ENCODE measurements around the gene ZDHHC7.

ZDHHC7 gene

DNA sequence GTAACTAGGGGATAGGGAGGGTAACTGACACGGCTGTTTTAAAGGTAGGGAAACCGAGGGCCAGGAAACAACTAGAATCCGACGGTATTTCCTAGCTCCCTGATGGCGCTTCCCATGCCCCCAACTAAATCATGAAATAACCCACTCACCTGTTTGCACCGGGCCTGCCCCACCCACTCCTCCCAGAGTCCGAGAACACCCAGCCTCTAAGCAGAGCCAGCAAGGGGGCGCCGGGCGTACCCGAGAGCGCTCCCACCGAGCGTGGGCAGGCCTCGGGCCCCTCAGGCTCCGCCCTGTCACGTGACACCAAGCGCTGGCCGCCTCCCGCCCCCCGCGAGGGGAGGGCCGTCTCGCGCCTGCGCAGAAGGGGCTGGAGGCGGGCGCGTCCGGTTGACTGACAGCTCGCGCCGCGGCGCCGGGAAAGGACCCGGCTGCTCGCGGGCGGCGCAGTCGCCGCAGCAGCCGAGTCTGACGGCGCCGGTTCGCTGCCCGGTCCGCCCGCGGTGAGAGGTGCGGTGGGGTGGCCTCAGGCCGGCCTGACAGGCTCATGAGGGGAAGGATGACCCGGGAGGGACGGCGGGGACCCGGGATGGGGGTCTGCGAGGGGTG, 16.1 kb upstream of the ZDHHC7 start, which contains the start of gene KIAA0513 (continued):
- TF ChIP-seq ZNF18 (tag by site-specific recombination; IDR thresholded peaks at IDR 0.05): peak; percentile 82
- TF ChIP-seq ZNF155 (tag by site-specific recombination; IDR thresholded peaks at IDR 0.05): no peak
- TF ChIP-seq ZXDB (tag by site-specific recombination; IDR thresholded peaks at IDR 0.05): peak; percentile 83
- TF ChIP-seq TCF7L2 (IDR thresholded peaks at IDR 0.05; ENCODE audit: borderline replicate concordance, low read depth, low read length): no peak
- TF ChIP-seq BCL11B (tag by site-specific recombination; IDR thresholded peaks at IDR 0.05; ENCODE audit: low read depth): no peak
- TF ChIP-seq ZNF311 (tag by site-specific recombination; IDR thresholded peaks at IDR 0.05; ENCODE audit: borderline replicate concordance): no peak
- TF ChIP-seq, protein P1, sequence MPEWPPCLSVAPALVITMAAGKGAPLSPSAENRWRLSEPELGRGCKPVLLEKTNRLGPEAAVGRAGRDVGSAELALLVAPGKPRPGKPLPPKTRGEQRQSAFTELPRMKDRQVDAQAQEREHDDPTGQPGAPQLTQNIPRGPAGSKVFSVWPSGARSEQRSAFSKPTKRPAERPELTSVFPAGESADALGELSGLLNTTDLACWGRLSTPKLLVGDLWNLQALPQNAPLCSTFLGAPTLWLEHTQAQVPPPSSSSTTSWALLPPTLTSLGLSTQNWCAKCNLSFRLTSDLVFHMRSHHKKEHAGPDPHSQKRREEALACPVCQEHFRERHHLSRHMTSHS (tag by site-specific recombination; IDR thresholded peaks at IDR 0.05): no peak
- TF ChIP-seq ZNF610 (tag by site-specific recombination; IDR thresholded peaks at IDR 0.05; ENCODE audit: borderline replicate concordance): no peak
- no peak for TF ChIP-seq ZBTB44 (tag by site-specific recombination; IDR thresholded peaks at IDR 0.05)
- TF ChIP-seq ZNF704 (tag by site-specific recombination; IDR thresholded peaks at IDR 0.05): no peak
- no peak for TF ChIP-seq ZSCAN23 (tag by site-specific recombination; IDR thresholded peaks at IDR 0.05)
- no peak for TF ChIP-seq ZNF416 (tag by site-specific recombination; IDR thresholded peaks at IDR 0.05)
- TF ChIP-seq ZNF184 (tag by site-specific recombination; IDR thresholded peaks at IDR 0.05): no peak
- no peak for TF ChIP-seq ZNF350 (tag by site-specific recombination; IDR thresholded peaks at IDR 0.05)
- TF ChIP-seq PRDM4 (tag by site-specific recombination; IDR thresholded peaks at IDR 0.05): peak; percentile 11; the same call in 1 of the 2 replicates
- no peak for TF ChIP-seq SALL2 (tag by site-specific recombination; IDR thresholded peaks at IDR 0.05; ENCODE audit: borderline replicate concordance)
- no peak for TF ChIP-seq ZNF623 (tag by site-specific recombination; IDR thresholded peaks at IDR 0.05)
- TF ChIP-seq ZNF830 (tag by site-specific recombination; IDR thresholded peaks at IDR 0.05; ENCODE audit: low read depth): no peak
- TF ChIP-seq GLIS1 (tag by site-specific recombination; IDR thresholded peaks at IDR 0.05): peak; percentile 79
- TF ChIP-seq SETDB1 (IDR thresholded peaks at IDR 0.05; ENCODE audit: insufficient read length, low read length): no peak
- no peak for TF ChIP-seq ZNF473 (tag by site-specific recombination; IDR thresholded peaks at IDR 0.05)
- no peak for TF ChIP-seq ZNF785 (tag by site-specific recombination; IDR thresholded peaks at IDR 0.05)
- TF ChIP-seq PBX3 (CRISPR knock-in tag; IDR thresholded peaks at IDR 0.05): peak; percentile 82; the same call in 1 of the 2 replicates
- TF ChIP-seq ZNF48 (tag by site-specific recombination; IDR thresholded peaks at IDR 0.05): no peak
- no peak for TF ChIP-seq ZNF585B (tag by site-specific recombination; IDR thresholded peaks at IDR 0.05)
- TF ChIP-seq ZSCAN30 (tag by site-specific recombination; IDR thresholded peaks at IDR 0.05): no peak
- TF ChIP-seq, protein P2, sequence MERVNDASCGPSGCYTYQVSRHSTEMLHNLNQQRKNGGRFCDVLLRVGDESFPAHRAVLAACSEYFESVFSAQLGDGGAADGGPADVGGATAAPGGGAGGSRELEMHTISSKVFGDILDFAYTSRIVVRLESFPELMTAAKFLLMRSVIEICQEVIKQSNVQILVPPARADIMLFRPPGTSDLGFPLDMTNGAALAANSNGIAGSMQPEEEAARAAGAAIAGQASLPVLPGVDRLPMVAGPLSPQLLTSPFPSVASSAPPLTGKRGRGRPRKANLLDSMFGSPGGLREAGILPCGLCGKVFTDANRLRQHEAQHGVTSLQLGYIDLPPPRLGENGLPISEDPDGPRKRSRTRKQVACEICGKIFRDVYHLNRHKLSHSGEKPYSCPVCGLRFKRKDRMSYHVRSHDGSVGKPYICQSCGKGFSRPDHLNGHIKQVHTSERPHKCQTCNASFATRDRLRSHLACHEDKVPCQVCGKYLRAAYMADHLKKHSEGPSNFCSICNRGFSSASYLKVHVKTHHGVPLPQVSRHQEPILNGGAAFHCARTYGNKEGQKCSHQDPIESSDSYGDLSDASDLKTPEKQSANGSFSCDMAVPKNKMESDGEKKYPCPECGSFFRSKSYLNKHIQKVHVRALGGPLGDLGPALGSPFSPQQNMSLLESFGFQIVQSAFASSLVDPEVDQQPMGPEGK (tag by site-specific recombination; IDR thresholded peaks at IDR 0.05): peak; percentile 90
- TF ChIP-seq, protein P3, sequence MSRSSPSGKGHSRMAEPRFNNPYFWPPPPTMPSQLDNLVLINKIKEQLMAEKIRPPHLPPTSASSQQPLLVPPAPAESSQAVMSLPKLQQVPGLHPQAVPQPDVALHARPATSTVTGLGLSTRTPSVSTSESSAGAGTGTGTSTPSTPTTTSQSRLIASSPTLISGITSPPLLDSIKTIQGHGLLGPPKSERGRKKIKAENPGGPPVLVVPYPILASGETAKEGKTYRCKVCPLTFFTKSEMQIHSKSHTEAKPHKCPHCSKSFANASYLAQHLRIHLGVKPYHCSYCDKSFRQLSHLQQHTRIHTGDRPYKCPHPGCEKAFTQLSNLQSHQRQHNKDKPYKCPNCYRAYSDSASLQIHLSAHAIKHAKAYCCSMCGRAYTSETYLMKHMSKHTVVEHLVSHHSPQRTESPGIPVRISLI (tag by site-specific recombination; IDR thresholded peaks at IDR 0.05): no peak
- no peak for TF ChIP-seq RBAK (tag by site-specific recombination; IDR thresholded peaks at IDR 0.05)

Data from HEK293 (cell line).